GM12892 (cell line): Measurements from ENCODE around the gene ARHGEF6.
A peak's percentile ranks its signal among the peaks of the same experiment; 100 is the strongest.

Experiments used
- DNase-seq: peaks from one replicate; pipeline ENCODE4 v3.0.0; 2011; ENCODE audit not compliant: insufficient read length
- FAIRE-seq: peaks from 2 replicates; lab custom pipeline; 2011; peaks lifted over from hg19 to GRCh38; lab: Jason Lieb, UNC
- POLR2A ChIP-seq: IDR thresholded peaks from 2 replicates; pipeline ENCODE4 v1.6.1; 2011; ENCODE audit warnings: low read depth, low read length, control low read depth
- POLR2AphosphoS5 ChIP-seq: IDR thresholded peaks from 2 replicates; pipeline ENCODE4 v1.6.1; 2011; ENCODE audit warnings: low read depth, low read length, control low read depth
- TAF1 ChIP-seq: IDR thresholded peaks from 2 replicates; pipeline ENCODE4 v1.6.1; 2011; ENCODE audit warnings: low read depth, mild to moderate bottlenecking, control low read depth, low read length, borderline replicate concordance

Gene ARHGEF6

DNA sequence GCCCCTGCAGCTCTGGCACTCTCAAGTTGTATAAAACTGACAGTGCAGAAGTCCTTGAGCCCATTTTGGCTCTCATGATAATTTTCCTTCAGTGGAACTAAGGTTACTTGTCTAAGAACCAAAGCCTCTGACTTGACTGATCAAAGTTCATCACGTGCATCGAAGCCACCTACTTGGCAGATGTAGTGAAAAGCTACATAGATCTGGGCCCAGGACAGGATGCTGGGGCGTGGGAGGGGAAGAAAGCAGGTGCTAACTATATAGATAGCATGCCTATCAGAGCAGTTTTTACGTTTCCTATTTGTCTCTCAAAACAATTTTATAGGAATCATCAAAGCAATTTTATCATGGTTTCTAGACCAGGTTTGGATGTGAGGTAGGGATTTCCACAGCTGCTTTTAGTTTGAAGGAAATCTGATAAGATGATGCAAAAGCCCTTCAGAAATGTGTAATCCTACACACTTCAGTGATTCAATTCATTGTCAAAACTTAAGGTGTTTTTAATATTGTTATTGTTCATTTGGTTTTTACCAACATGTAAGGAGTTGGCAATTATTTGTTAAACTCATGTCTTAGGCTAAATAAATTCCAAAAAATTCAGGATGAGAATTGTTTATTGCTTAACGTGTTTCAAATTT lies 134.0 kb downstream of the ARHGEF6 start:
- TF ChIP-seq TAF1 (no peak), POLR2AphosphoS5 (no peak), POLR2A (no peak)
- FAIRE-seq, result no peak
- no peak for DNase-seq

DNA sequence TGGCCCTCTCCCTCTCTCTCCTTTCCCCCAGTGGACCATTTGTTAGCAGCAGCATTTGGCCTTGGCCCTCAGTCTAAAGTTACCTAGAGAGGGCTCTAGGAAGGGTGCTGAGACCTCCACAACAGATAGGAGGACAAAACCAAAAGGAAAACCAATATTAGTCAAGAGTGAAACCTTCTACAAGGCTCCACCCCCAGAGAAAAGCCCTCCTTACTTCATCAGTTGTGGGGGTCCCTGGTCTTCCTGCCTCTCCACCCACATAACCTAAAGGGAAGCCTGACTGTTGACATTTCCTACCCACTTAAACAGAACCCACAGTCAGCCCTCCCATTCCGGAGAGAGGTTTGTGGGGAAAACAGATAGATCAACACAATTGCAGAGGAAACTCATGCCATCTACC lies 137.5 kb downstream of the ARHGEF6 start:
- FAIRE-seq (peak; percentile 24), DNase-seq (no peak)

DNA sequence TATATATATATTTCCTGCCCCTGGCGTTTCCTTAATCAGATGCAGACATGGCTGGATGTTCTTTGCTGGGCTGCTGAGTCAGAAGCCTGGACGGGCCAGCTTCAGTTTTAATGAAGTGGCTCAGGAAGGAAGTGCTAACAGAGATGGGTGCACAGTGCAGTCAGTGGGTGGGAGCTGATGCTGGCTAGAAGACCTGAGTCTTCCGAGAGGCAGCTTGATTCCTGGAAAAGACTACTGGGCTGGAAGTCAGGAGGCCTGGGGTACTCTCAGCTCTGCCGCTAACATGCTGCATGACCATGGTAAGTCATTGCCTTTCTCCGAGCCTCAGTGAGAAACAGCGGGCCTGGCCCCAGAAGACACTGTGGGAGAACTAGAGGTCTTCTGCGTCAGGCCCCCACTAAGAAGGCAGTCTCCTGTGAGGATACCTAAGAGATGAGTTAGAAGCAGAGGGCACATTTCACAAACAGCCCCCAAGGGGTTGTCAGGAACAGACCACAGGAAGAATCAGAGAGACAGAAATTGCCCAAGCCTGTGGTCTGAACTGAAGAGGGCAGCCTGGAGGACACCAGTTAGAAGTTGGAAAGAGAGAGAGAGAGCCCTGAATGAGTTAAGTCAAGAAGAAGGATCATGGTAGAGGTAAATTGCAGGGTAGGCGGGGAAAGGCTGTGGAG lies 141.1 kb downstream of the ARHGEF6 start:
- TF ChIP-seq TAF1 (no peak), POLR2A (no peak), POLR2AphosphoS5 (no peak)
- FAIRE-seq (no peak), DNase-seq (no peak)

More for the DNA sequence above, 137.5 kb downstream of the ARHGEF6 start:
- no peak for TF ChIP-seq POLR2AphosphoS5
- no peak for TF ChIP-seq POLR2A

DNA sequence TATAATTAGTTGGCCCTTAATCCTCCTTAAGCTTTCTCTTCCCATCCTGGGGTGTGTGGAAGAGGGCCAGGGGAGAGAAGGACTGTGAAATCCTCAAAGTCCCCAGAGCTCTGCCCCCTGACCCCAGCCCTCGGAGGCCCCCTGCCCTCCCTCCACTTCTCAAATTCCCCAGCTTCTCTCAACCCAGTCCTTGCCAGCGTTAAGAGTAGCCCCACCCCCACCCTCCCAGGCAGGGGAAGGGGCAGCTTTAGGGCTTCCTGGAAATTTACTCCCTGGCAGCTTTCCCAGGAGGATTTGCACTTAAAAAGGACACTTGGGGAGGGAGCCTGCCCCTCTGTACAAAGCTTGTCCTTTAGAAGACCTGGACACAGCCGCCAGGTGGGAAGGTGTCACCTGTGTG lies 144.6 kb downstream of the ARHGEF6 start:
- DNase-seq, result no peak
- FAIRE-seq, result no peak
- TF ChIP-seq TAF1, result no peak
- TF ChIP-seq POLR2A, result no peak
- TF ChIP-seq POLR2AphosphoS5, result no peak

DNA sequence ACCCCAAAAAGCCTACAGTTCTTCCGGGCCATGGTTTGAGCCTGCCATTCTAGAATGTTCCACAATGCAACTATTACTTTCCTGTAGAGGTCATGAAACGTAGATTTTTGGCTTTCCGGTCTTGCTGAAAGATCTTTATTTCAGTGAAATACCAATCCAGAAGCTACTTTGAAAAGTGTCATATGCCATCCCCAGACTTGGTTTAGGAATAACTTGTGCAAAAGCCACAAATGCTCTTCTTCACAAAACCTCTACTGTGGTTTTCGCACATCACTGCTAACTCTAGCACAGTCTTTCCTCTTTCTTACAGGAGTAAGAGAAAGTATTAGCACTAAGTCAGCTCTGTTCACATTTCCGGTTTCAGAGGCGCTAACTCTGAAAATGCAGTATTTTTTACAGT lies 145.5 kb downstream of the ARHGEF6 start:
- peak; percentile 53 for FAIRE-seq
- DNase-seq, result no peak
- no peak for TF ChIP-seq POLR2AphosphoS5
- TF ChIP-seq POLR2A, result no peak
- TF ChIP-seq TAF1, result no peak

DNA sequence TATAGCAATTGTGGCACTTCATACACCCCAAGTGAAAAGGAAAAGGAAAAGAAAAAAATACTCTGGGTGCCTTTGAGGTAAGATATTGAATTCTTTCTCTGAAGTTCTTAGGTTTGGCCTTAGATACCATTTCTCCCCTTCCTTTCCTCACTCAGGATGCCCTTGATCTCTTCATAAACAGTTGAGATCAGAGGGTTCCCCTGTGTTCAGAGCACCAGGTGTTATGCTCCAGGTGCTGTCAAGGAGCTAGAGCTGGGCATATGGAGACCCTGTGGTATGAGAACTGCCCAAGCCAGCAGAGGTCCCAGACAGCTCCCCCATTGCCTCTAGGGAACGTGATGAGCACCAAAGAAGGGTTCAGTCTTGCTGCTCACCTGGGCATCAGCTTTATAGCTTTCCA lies 149.9 kb downstream of the ARHGEF6 start:
- TF ChIP-seq TAF1, result no peak
- no peak for TF ChIP-seq POLR2A
- no peak for TF ChIP-seq POLR2AphosphoS5
- FAIRE-seq, result no peak
- no peak for DNase-seq

DNA sequence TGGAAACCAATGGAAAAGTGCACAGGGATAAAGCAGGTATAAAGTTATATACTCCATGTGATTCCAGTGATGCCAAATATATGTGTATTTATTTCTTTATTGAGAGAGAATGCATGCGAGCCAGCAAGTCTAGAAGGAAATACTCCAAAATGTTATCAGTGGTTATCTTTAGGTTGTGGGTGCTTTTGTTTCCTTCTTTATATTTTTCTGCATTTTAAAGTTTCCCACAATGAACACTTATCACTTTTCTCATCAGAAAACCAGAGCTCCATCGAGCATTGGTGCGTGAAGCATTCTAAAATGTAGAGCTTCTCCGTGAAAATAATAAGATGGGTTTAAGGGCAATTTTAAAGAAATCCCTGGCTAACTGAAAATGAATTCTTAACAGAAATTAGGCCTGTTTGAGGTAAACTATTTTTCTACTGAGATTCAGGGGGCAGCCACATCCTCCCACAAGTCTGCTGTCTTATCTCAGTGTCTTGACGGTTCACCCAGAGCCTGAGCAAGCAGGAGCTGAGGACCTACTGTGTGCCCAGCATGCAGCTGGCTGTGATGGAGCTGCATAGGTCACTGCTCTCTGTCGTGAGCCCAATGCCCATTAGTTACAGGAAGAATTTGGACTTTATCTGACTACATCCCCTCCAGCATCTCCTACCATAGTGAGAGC lies 151.5 kb downstream of the ARHGEF6 start:
- FAIRE-seq, result no peak
- DNase-seq, result no peak
- TF ChIP-seq POLR2A, result no peak
- TF ChIP-seq POLR2AphosphoS5, result no peak
- no peak for TF ChIP-seq TAF1

DNA sequence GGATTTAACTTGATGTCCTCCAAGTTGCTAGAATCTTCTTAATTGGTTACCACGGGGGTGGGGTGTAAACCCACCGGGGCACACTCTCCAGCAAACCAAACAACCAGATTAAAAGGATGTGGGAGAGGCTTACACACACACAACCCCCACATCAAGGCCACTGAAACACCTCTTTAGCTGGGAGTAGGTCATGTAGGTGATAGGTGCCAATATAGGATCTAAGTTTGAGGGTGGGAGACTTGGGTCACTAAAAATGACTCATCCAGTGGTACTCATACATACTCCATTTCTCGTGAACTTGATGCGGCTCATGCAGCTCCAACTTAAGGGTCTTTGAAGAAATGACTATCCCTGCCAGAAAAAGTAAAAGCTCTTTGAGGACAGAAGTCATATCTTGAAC lies 153.3 kb downstream of the ARHGEF6 start:
- FAIRE-seq (no peak), DNase-seq (no peak)
- no peak for TF ChIP-seq TAF1
- no peak for TF ChIP-seq POLR2A
- no peak for TF ChIP-seq POLR2AphosphoS5

DNA sequence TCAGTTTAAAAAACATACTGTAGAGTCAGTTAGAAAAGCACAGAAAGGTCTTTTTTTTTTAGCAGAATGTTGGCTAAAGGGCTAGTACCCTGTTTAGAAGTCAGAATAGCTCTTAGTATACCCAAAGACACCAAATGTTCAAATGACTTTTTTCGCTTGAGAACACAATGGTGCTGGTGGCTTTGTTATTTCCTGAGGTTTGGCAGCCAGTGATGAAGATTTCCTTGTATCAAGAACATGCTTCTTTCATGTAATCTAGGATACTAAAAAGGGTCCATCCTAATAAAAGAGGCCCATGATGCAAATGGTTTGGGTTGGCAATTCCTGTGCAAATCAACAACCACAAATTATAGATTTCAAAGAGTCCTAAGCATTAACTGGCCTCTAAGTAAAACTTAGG lies 153.8 kb downstream of the ARHGEF6 start:
- DNase-seq (no peak), FAIRE-seq (no peak)
- TF ChIP-seq POLR2AphosphoS5, result no peak
- TF ChIP-seq TAF1, result no peak
- no peak for TF ChIP-seq POLR2A

DNA sequence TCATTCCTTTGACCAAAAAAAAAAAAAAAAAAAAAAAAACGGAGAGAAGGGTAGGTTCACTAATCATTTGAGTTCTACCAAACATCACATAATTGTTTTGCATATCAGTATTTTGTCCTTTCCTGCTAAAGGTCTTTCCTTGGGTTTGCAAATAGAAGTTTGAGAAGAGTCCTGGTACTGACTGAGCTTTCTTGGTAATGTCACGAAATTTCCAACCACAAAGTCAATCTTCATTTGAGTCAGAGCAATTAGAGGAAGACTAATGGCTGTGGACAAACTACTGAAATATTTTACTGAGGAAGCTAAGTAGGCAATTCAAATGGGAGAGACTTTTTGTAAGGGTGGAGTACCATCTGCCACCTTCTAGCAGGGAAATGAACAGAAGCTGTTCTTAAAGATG lies 154.5 kb downstream of the ARHGEF6 start:
- TF ChIP-seq POLR2A, result no peak
- no peak for TF ChIP-seq POLR2AphosphoS5
- TF ChIP-seq TAF1, result no peak
- FAIRE-seq (no peak), DNase-seq (no peak)

DNA sequence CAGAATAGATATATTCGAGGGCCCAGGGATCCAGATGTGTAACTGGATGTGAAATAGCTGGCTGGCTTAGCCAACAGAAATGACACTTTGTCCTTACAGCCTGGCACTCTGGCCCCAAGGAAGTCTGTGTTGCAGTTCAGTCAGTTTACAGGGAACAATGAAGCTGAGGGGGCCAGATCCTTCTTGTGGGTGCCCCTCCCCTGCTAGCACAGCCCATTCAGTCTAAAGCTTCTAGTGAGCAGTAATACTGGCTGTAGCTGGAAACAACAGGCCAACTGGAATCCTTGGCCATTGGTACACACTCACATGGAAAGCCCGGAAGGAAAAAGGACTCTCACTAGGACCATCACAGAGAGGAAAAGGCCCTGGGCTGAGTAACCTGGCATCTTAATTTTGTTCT lies 155.5 kb downstream of the ARHGEF6 start:
- no peak for TF ChIP-seq POLR2AphosphoS5
- TF ChIP-seq POLR2A, result no peak
- TF ChIP-seq TAF1, result no peak
- FAIRE-seq, result no peak
- DNase-seq, result no peak
